Cardiac fibroblast (primary cell): ENCODE measurements around the gene AHSP.
A peak's percentile ranks its signal among the peaks of the same experiment; 100 is the strongest.
"Not testable (repeated sequence)": the region's sequence is repeated elsewhere in the genome, so short reads cannot be mapped to it uniquely, and the experiment has no call there.

Source experiments
- DNase-seq, 2 donors: peaks; one replicate each; pipeline versions ENCODE4 v3.0.0 to v3.0.0-alpha.2; 2010; ENCODE audit warnings: low read depth in 2 of 2
- H3K4me3 ChIP-seq, 2 donors: replicated peaks in 1 of 2; 1 replicate in 1 of 2; 2 replicates in 1 of 2; pipeline ENCODE4 v1.5.1; 2011; ENCODE audit warnings: low read depth in 2 of 2, low read length in 2 of 2, mild to moderate bottlenecking in 2 of 2, moderate library complexity in 1 of 2
- TF ChIP-seq, protein P1 (sequence below): IDR thresholded peaks from one replicate; pipeline ENCODE4 v1.5.1; 2011; ENCODE audit warnings: low read depth, mild to moderate bottlenecking, low read length, inconsistent platforms

Gene AHSP

DNA sequence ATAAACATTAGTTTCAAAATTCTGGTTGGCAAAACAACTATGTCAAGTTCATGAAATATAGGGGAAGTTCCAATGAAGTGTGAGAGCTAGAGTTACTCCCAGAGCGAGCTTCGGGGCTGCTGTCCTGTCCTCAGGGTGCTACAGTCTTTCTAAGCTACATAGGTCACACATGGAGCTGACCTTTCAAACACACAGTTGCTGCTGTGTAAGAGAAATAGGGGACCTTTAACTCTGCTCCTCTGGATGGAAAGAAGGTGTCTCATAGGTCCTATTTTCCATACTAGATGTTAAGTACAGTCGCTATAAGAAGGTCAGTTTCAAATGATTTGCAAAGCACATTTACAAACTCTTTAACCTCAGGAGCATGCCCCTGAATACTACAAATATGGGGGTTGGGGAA is 6.3 kb upstream of the AHSP start:
- TF ChIP-seq, protein P1, sequence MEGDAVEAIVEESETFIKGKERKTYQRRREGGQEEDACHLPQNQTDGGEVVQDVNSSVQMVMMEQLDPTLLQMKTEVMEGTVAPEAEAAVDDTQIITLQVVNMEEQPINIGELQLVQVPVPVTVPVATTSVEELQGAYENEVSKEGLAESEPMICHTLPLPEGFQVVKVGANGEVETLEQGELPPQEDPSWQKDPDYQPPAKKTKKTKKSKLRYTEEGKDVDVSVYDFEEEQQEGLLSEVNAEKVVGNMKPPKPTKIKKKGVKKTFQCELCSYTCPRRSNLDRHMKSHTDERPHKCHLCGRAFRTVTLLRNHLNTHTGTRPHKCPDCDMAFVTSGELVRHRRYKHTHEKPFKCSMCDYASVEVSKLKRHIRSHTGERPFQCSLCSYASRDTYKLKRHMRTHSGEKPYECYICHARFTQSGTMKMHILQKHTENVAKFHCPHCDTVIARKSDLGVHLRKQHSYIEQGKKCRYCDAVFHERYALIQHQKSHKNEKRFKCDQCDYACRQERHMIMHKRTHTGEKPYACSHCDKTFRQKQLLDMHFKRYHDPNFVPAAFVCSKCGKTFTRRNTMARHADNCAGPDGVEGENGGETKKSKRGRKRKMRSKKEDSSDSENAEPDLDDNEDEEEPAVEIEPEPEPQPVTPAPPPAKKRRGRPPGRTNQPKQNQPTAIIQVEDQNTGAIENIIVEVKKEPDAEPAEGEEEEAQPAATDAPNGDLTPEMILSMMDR: no peak
- H3K4me3 ChIP-seq: no peak overlapping the region
- DNase-seq: no peak

DNA sequence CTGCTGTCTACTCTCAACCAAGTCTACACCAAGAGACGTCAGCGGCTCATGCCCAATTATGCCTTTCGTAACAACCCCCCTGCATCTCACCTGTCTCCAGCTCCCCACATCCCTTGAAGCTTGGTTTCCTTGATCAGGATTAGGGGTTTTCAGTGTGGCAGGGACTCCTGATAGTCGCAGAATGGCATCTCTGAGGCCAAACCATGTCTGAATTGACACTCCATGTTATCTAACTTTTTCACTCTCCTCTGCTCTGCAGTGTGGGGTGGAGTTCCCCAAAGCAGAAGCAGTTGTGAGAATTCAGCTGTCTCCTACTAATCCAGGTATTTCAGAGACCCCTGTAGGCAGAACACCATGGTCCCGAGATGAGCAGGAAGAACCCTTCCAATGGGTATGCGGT is 5.6 kb upstream of the AHSP start:
- no peak overlapping the region for H3K4me3 ChIP-seq
- TF ChIP-seq, protein P1: no peak
- no peak for DNase-seq

DNA sequence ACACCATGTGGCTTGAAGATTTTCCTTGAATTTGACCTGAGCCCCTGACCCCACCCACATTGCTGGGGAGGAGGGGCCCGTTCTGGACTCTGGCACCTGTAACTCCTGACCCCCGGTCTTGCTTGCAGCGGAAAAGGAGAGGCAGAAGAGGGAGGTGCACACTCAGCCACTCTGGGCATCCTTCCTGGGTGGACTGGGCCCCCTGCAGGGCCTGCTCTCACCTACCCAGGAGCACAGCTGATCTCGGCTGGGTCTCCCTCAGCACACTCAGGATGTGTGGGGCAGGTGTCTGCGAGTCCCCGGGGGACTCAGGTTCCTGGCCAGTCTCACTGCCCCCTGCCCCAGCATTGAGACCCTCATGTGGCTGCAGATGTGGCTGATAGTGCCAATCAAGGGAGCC is 3.9 kb upstream of the AHSP start:
- DNase-seq, H3K4me3 ChIP-seq: not testable (repeated sequence)

DNA sequence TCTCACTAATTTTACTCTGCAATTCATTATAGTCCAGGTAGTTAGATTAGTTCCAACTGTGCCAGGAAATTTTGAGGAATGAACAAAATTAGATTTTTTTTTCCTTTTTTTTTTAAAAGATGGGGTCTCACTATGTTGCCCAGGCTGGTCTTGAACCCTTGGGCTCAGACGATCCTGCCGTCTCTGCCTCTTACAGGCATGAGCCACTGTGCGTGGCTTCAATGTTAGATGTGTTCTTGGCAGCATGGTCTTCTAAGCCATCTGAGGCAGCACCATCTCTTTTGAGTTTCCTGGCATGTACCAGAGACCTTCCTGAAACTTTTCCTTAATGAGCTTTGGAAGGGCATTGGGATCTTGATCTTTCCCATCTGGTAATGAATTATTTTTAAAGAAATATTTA is 2.6 kb upstream of the AHSP start:
- H3K4me3 ChIP-seq: no peak overlapping the region
- no peak for DNase-seq
- TF ChIP-seq, protein P1: no peak

DNA sequence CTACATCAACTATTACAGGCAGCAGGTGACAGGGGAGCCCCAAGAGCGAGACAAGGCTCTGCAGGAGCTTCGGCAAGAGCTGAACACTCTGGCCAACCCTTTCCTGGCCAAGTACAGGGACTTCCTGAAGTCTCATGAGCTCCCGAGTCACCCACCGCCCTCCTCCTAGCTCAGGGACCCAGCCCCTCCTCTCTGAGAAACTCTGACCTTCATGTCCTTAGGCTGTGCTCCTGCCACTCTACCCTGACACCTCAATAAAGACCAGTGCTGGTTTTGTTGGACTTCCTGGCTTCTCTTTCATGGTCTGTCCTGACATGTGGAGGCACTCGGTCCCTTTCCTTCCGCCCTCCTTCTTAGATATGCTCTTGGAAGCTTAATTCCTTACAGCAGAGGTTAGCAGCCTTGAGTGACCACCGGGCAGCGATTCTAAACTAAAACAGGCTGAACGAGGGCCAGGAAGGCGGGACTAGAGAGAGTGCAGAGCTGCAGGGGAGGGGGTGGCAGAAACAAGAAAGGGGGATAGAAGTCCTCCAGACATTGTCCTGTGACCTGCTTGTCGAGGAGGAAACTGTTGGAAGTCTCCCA is 915 bp downstream of the AHSP start:
- TF ChIP-seq, protein P1: no peak
- H3K4me3 ChIP-seq: no peak overlapping the region
- DNase-seq: no peak

DNA sequence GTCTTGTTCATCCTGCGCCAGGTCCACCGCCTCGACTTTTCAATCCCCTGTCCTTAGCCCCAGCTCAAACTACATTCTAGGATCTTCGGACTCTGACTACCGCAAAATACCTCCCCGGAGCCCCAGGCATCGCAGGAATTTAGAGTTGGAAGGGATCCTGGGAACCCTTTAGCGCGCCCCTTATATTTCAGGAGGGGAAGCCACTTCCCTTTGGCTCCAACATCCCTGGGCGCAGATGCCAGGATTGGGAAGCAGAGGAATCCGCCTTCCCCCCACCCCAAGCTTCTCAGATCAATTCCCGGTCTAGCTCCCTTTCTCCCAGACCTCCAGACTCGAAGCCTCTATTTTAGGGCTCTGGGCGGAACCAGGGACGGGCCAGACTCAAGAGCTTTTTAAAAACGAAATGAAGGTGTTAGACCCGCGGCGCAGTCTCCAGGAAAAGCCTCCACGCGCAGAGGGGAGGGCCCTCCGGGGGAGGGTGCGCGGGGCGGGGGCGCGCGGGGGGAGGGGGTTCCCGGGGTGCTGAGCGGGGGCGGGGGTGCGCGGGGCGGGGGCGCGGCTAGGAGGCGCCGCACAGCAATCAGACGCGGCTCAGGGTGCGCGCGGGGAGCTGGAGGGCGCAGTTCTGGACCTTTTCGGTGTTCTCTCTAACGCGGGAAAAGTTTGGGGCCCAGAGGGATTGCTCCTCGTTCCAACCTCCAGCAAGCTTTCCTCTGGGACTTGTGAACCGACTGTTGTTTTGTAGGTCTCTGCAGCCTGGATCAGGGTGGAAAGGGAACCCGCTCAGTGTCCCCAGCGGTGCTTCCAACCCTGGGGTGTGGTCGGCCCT is 1.6 kb downstream of the AHSP start:
- TF ChIP-seq, protein P1: no peak
- peak overlapping the region in 1 of 2 donors; percentile 22 for H3K4me3 ChIP-seq
- DNase-seq: peak; percentile 3 to 59

DNA sequence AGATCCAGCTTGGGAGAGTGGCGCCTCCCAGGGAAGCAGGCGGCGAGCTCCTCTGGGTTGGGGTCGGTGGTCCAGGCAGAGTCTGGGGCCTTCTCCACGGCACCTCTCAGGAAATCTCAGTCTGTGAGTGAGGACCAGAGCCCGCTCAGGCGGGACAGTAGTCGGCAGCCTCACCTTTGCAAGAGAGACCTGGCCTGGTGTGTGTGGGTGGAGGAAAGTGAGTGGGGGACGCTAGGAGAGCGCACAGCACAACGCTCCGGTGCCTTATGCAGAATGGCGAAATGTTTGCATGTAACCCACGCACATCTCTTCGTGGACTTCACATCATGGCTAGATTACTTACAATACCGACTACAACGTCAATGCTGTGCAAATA is 2.2 kb downstream of the AHSP start:
- no peak for DNase-seq
- H3K4me3 ChIP-seq: no peak overlapping the region

More for the DNA sequence above, 2.2 kb downstream of the AHSP start:
- TF ChIP-seq, protein P1: no peak
